Gastrocnemius medialis (tissue), 4 donors: Measurements from ENCODE around the gene RYR2. TPM values are rescaled to one million over a fixed set of nuclear protein-coding genes. Genes with fewer than 3 reads are reported as not detected.

Experiments
- ATAC-seq, 2 donors: fragments of 150-250 bp; one replicate each; pipeline ENCODE4 v1.9.1; 2016
- DNase-seq, 2 donors: peaks; one replicate each; pipeline ENCODE4 v3.0.0-alpha.2; 2019
- H3K27ac ChIP-seq, 4 donors: fragments of 200-600 bp; sonication (generic); 1 replicate in 1 of 4; 2 replicates in 3 of 4; pipeline ENCODE4 v1.5.1; 2016 to 2018; ENCODE audit warnings: mild to moderate bottlenecking in 2 of 4, moderate library complexity in 1 of 4
- H3K27me3 ChIP-seq, 3 donors: fragments of 200-600 bp; sonication (generic) in 2 of 3; 1 replicate in 1 of 3; 2 replicates in 2 of 3; pipeline versions ENCODE4 v1.5.1 to v1.6.0; 2016 to 2019; ENCODE audit warnings: mild to moderate bottlenecking in 1 of 3, moderate library complexity in 1 of 3
- H3K36me3 ChIP-seq, 2 donors: fragments of 200-600 bp; sonication (generic) in 1 of 2; one replicate each; pipeline ENCODE4 v1.5.1; 2017 to 2018
- H3K4me1 ChIP-seq, 2 donors: fragments of 200-600 bp; sonication (generic) in 1 of 2; one replicate each; pipeline ENCODE4 v1.5.1; 2016 to 2017; ENCODE audit warnings: mild to moderate bottlenecking in 2 of 2
- H3K4me3 ChIP-seq, 4 donors: fragments of 200-600 bp; sonication (generic) in 3 of 4; 1 replicate in 1 of 4; 2 replicates in 3 of 4; pipeline ENCODE4 v1.5.1; 2016 to 2019; ENCODE audit warnings: mild to moderate bottlenecking in 2 of 4
- H3K9me3 ChIP-seq, 3 donors: fragments of 200-600 bp; sonication (generic) in 2 of 3; 1 replicate in 1 of 3; 2 replicates in 2 of 3; pipeline ENCODE4 v1.5.1; 2016 to 2019
- POLR2A ChIP-seq, 2 donors: fragments of 450-650 bp; IDR thresholded peaks; one replicate each; pipeline ENCODE4 v1.6.1; 2017; ENCODE audit warnings: antibody characterized with exemption in 2 of 2, mild to moderate bottlenecking in 2 of 2, moderate library complexity in 2 of 2
- in situ Hi-C, 4 donors: fragments of 200-750 bp; cut with MboI; loops; one replicate each; pipeline versions ENCODE4 v1.15.0 to v1.8.0; 2017; ENCODE audit warnings: low sequenced_read_pairs in 4 of 4
- intact Hi-C: fragments of 100-400 bp; cut with DNase I; formaldehyde crosslinking; loops from one replicate; pipeline ENCODE4 v1.15.1; 2023; ENCODE audit warnings: low total_unique reads
- total RNA-seq, 4 donors: library from RNA; depleted of rRNA; stranded (reverse); fragments of >200 nt; gene quantifications; one replicate each; pipeline versions ENCODE4 v1.1.0 to v1.2.3, GENCODE V29; 2016
- TF ChIP-seq, protein P1 (sequence below), 5 experiments: fragments of 450-650 bp in 3 of 5; fragments of 200-600 bp in 2 of 5; sonication (generic) in 2 of 5; IDR thresholded peaks in 4 of 5; conservative IDR thresholded peaks in 1 of 5; 1 replicate in 4 of 5; 2 replicates in 1 of 5; pipeline ENCODE4 v1.5.1; 2016 to 2019; ENCODE audit warnings: antibody characterized with exemption in 5 of 5, mild to moderate bottlenecking in 3 of 5, moderate library complexity in 3 of 5

Gene RYR2
- total RNA-seq, 4 donors from 2014 or later = 0.04 to 0.16 (median 0.07) TPM

DNA sequence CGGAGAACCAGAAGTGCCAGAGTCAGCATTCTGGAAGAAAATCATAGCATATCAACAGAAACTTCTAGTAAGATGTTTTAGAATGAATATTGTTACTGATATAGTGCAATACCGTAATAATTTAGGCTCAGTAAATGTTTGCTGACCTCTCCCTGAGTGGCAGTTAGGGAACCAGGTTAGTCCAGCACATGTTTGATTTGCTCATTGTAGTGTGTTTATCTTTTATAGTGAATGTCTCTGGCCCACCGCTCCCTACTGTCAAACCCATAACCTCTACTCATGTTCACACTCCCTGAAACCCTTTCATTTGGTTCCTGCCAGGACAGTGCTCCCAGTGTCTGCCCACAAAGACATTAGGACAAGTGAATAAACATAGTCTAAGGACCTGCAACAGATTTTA is 746.1 kb downstream of the RYR2 start:
- in situ Hi-C loops = no loop called here
- H3K9me3 ChIP-seq = no peaks in the 10 kb centered on the region
- TF ChIP-seq, protein P1, sequence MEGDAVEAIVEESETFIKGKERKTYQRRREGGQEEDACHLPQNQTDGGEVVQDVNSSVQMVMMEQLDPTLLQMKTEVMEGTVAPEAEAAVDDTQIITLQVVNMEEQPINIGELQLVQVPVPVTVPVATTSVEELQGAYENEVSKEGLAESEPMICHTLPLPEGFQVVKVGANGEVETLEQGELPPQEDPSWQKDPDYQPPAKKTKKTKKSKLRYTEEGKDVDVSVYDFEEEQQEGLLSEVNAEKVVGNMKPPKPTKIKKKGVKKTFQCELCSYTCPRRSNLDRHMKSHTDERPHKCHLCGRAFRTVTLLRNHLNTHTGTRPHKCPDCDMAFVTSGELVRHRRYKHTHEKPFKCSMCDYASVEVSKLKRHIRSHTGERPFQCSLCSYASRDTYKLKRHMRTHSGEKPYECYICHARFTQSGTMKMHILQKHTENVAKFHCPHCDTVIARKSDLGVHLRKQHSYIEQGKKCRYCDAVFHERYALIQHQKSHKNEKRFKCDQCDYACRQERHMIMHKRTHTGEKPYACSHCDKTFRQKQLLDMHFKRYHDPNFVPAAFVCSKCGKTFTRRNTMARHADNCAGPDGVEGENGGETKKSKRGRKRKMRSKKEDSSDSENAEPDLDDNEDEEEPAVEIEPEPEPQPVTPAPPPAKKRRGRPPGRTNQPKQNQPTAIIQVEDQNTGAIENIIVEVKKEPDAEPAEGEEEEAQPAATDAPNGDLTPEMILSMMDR (IDR thresholded peaks at IDR 0.05 in 4 of 5, conservative IDR thresholded peaks at IDR 0.05 in 1 of 5) = no peak
- no peak for TF ChIP-seq POLR2A (IDR thresholded peaks at IDR 0.05)
- intact Hi-C loops = no loop called here
- no peaks in the 10 kb centered on the region for H3K36me3 ChIP-seq
- H3K27me3 ChIP-seq = no peaks in the 10 kb centered on the region
- ATAC-seq (no peak), DNase-seq (no peak)
- H3K4me3 ChIP-seq = no peak overlapping the region
- no peak overlapping the region for H3K27ac ChIP-seq
- H3K4me1 ChIP-seq = no peaks in the 10 kb centered on the region

DNA sequence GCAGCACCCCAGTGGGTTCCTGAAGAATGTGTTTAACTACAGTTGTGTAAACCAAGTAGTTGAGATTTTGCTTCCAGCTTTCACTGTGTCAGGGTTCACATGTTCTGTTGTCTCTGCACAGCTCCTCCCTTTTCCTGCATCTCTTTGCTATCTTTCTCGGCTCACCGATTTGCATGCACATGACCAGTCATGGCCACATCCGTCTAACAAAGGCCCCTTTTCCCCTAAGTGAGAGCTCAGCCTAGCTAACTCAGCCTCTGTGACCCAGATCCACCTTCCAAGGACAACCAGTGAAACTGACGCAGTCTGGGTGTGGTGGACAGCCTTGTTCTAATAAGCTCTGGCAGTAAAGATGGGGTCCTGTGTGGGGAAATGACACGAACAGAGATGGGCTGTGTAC is 747.6 kb downstream of the RYR2 start:
- H3K4me3 ChIP-seq = no peak overlapping the region
- no peaks in the 10 kb centered on the region for H3K9me3 ChIP-seq
- H3K27ac ChIP-seq = no peak overlapping the region
- TF ChIP-seq POLR2A (IDR thresholded peaks at IDR 0.05) = no peak
- TF ChIP-seq, protein P1 (IDR thresholded peaks at IDR 0.05 in 4 of 5, conservative IDR thresholded peaks at IDR 0.05 in 1 of 5) = no peak
- H3K4me1 ChIP-seq = no peaks in the 10 kb centered on the region
- in situ Hi-C loops (no loop called here), intact Hi-C loops (no loop called here)
- H3K27me3 ChIP-seq = no peaks in the 10 kb centered on the region
- no peak for DNase-seq
- no peak for ATAC-seq
- no peaks in the 10 kb centered on the region for H3K36me3 ChIP-seq

DNA sequence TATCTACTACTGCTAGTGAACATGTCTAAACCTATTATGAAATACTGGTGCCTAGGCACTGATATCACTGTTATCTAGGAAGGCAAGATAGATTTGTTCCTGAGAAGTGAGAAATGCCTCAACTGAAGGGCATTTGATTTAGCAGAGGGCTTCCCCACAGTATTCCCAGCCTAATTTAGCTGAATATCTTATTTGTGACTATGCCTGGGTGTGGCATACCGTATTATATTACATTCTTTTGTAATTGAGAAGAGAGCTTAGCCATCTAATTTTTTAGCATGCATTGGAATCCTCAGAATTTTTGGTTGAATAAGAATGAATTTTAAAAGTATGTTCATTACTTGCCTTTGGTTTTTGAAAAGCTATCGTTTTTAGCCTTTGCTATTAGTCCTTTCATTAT is 749.6 kb downstream of the RYR2 start:
- Histone ChIP-seq H3K36me3 (no peaks in the 10 kb centered on the region), H3K27me3 (no peaks in the 10 kb centered on the region), H3K4me1 (no peaks in the 10 kb centered on the region), H3K9me3 (no peaks in the 10 kb centered on the region), H3K27ac (no peak overlapping the region), H3K4me3 (no peak overlapping the region)
- DNase-seq (no peak), ATAC-seq (no peak)
- TF ChIP-seq POLR2A (IDR thresholded peaks at IDR 0.05) = no peak
- TF ChIP-seq, protein P1 (IDR thresholded peaks at IDR 0.05 in 4 of 5, conservative IDR thresholded peaks at IDR 0.05 in 1 of 5) = no peak
- intact Hi-C loops = no loop called here
- in situ Hi-C loops = no loop called here

DNA sequence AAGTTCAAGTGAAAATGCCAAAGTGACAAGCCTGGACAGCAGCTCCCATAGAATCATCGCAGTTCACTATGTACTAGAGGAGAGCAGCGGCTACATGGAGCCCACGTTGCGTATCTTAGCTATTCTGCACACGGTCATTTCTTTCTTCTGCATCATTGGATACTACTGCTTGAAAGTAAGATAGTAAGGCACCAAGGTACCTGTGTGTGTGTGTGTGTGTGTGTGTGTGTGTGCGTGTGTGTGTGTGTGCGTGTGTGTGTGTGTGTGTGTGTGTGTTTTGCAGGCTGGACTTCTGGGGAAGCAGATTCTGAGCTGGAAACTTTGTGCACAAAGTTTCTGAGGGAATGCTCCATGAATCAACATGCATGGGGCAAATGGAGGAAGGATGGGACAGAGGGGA is 750.2 kb downstream of the RYR2 start:
- DNase-seq = no peak
- Histone ChIP-seq H3K9me3 (no peaks in the 10 kb centered on the region), H3K36me3 (no peaks in the 10 kb centered on the region), H3K4me3 (no peak overlapping the region), H3K27ac (no peak overlapping the region), H3K27me3 (no peaks in the 10 kb centered on the region), H3K4me1 (no peaks in the 10 kb centered on the region)
- in situ Hi-C loops (no loop called here), intact Hi-C loops (no loop called here)
- no peak for ATAC-seq
- TF ChIP-seq POLR2A (IDR thresholded peaks at IDR 0.05) = no peak
- TF ChIP-seq, protein P1 (IDR thresholded peaks at IDR 0.05 in 4 of 5, conservative IDR thresholded peaks at IDR 0.05 in 1 of 5) = no peak

DNA sequence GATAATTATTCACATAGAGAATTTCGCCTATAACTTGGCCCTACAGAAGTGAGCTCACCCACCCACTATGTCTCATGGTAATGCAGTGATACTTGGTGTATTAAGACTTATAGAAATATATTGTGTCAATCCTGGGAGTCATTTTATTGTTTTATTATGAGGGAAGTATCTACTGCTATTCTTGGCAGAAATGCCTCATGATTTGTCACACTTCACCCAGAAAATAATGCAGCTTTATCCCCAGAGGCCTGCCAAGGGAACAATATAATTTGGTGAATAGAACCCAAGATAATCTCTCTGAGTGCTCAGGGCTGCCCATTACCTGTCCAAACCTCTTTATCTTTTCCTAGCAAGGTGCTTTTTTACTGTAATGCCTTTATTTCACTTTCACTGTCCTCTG is 750.7 kb downstream of the RYR2 start:
- intact Hi-C loops (no loop called here), in situ Hi-C loops (no loop called here)
- no peak for ATAC-seq
- no peak for DNase-seq
- Histone ChIP-seq H3K27ac (no peak overlapping the region), H3K4me3 (no peak overlapping the region), H3K4me1 (no peaks in the 10 kb centered on the region), H3K36me3 (no peaks in the 10 kb centered on the region), H3K27me3 (no peaks in the 10 kb centered on the region), H3K9me3 (no peaks in the 10 kb centered on the region)
- TF ChIP-seq, protein P1 (IDR thresholded peaks at IDR 0.05 in 4 of 5, conservative IDR thresholded peaks at IDR 0.05 in 1 of 5) = no peak
- TF ChIP-seq POLR2A (IDR thresholded peaks at IDR 0.05) = no peak
